ENCODE results near the gene SSH2. TPM values are rescaled to one million over a fixed set of nuclear protein-coding genes. Genes with fewer than 3 reads are reported as not detected.
A peak's percentile ranks its signal among the peaks of the same experiment; 100 is the strongest.

The SSH2 gene
- total RNA-seq, 1 donor from 2014 or later, result 23.0 TPM

- H3K9ac ChIP-seq (ENCODE audit: low read depth in 1 of 3, low read length in 3 of 3), result no peak overlapping the region
- peak overlapping the region; percentile 4 for H3K27ac ChIP-seq (ENCODE audit: low read depth, low read length)
- H3K27me3 ChIP-seq (ENCODE audit: control insufficient read depth in 3 of 3, insufficient read depth in 3 of 3, low read length in 3 of 3), result no peaks in the 10 kb centered on the region
- no peak overlapping the region for H3K4me3 ChIP-seq (ENCODE audit: low read length in 3 of 3)
- H3K4me1 ChIP-seq (ENCODE audit: control insufficient read depth in 3 of 3, insufficient read depth in 3 of 3, low read length in 3 of 3), result peaks cover 64 to 75% (median 68%) of the 10 kb centered on the region in 3 donors
- H3K36me3 ChIP-seq (ENCODE audit: control insufficient read depth in 3 of 3, insufficient read depth in 3 of 3, low read length in 3 of 3), result peaks cover 19 to 28% (median 26%) of the 10 kb centered on the region in 3 donors
- no peaks in the 10 kb centered on the region for H3K9me3 ChIP-seq (ENCODE audit: control insufficient read depth in 3 of 3, low read length in 3 of 3)
Measured at GRCh38 chr17:29629839-29630238, 300.2 kb downstream of the SSH2 start.

DNA sequence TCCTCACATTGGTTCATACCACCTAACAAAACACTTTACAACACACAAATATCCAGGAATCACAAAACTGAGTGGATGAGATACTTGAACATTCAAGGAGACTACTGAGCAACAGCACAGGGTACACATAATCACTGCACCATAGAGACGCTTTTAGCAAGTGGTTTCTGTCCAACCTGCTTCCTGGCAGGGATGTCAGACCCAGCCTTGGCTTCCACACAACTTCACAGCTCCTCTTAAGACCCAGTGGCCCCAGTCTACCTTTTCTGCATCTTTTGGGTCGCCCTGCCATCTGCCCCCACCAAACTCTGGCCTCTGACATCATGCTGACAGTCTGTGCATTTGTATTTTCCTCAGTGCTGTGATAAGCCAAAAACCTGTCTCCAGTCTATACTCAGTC lies 301.4 kb downstream of the SSH2 start:
- H3K9me3 ChIP-seq (ENCODE audit: control insufficient read depth in 3 of 3, low read length in 3 of 3), result no peaks in the 10 kb centered on the region
- H3K4me3 ChIP-seq (ENCODE audit: low read length in 3 of 3), result peak overlapping the region in 1 of 3 donors; percentile 18
- peaks cover 16 to 26% (median 22%) of the 10 kb centered on the region in 3 donors for H3K36me3 ChIP-seq (ENCODE audit: control insufficient read depth in 3 of 3, insufficient read depth in 3 of 3, low read length in 3 of 3)
- H3K27ac ChIP-seq (ENCODE audit: low read depth, low read length), result peak overlapping the region; percentile 63
- peaks cover 65 to 78% (median 66%) of the 10 kb centered on the region in 3 donors for H3K4me1 ChIP-seq (ENCODE audit: control insufficient read depth in 3 of 3, insufficient read depth in 3 of 3, low read length in 3 of 3)
- H3K9ac ChIP-seq (ENCODE audit: low read depth in 1 of 3, low read length in 3 of 3), result peak overlapping the region in 1 of 3 donors; percentile 25
- H3K27me3 ChIP-seq (ENCODE audit: control insufficient read depth in 3 of 3, insufficient read depth in 3 of 3, low read length in 3 of 3), result no peaks in the 10 kb centered on the region

DNA sequence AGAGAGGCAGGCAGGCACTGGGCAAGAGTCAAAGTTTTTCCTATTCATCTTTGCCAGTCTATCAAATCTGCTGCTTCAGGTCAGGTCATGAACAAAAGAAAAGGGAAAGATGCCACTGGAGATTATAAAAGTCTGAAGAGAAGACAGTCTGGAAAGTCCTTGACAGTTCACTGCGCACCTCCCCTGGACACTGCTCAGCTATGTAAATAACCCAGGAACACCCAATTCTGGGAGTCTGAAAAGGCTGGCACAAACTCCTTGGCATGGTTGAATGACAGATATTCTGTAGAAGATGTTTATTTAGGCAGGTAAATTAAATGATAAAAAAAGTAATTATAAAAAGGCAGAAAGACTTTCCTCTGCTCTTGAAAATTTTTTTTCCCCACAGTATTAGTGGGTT lies 302.1 kb downstream of the SSH2 start:
- Histone ChIP-seq H3K36me3 (ENCODE audit: control insufficient read depth in 3 of 3, insufficient read depth in 3 of 3, low read length in 3 of 3) (peaks cover 16 to 26% (median 22%) of the 10 kb centered on the region in 3 donors), H3K4me1 (ENCODE audit: control insufficient read depth in 3 of 3, insufficient read depth in 3 of 3, low read length in 3 of 3) (peaks cover 65 to 81% (median 69%) of the 10 kb centered on the region in 3 donors), H3K27ac (ENCODE audit: low read depth, low read length) (peak overlapping the region; percentile 63), H3K9ac (ENCODE audit: low read depth in 1 of 3, low read length in 3 of 3) (no peak overlapping the region), H3K27me3 (ENCODE audit: control insufficient read depth in 3 of 3, insufficient read depth in 3 of 3, low read length in 3 of 3) (no peaks in the 10 kb centered on the region), H3K9me3 (ENCODE audit: control insufficient read depth in 3 of 3, low read length in 3 of 3) (no peaks in the 10 kb centered on the region), H3K4me3 (ENCODE audit: low read length in 3 of 3) (no peak overlapping the region)

DNA sequence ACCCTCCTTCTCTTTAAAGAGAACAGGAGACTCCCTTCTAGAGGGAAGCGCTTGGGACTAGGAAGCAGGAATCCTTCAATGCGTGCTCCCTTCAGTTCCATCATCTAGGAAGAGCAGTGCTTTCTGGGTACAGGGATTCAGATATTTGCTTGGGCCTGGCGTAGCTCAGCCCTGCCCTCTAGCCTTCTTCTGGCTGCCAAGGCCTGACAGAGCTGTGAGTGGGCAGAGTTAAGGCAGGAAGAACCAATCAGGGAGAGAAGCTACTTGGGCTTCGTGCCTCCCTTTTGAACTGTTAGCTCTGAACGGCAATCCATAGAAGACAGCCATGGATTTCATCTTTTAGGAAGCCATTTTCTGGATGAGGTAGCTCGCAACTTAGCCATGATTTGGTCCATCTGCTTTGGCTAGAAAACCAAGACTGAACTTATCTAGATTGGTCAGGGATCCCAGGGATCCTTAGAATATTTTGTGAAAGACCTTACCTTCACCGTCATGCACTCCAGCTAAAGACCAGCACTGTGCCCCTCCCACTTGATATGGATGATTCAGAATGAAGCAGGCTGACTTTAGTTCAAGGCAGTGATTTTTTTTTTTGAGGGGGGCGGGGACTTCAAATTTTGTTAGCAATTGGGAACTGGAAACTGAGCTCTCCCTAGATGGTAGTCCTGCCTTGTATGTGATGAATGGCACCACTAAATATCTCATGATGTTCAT lies 304.8 kb downstream of the SSH2 start:
- H3K4me1 ChIP-seq (ENCODE audit: control insufficient read depth in 3 of 3, insufficient read depth in 3 of 3, low read length in 3 of 3), result peaks cover 68 to 77% (median 73%) of the 10 kb centered on the region in 3 donors
- no peaks in the 10 kb centered on the region for H3K27me3 ChIP-seq (ENCODE audit: control insufficient read depth in 3 of 3, insufficient read depth in 3 of 3, low read length in 3 of 3)
- no peak overlapping the region for H3K9ac ChIP-seq (ENCODE audit: low read depth in 1 of 3, low read length in 3 of 3)
- peak overlapping the region; percentile 21 for H3K27ac ChIP-seq (ENCODE audit: low read depth, low read length)
- H3K36me3 ChIP-seq (ENCODE audit: control insufficient read depth in 3 of 3, insufficient read depth in 3 of 3, low read length in 3 of 3), result peaks cover 6 to 20% (median 12%) of the 10 kb centered on the region in 3 donors
- H3K9me3 ChIP-seq (ENCODE audit: control insufficient read depth in 3 of 3, low read length in 3 of 3), result no peaks in the 10 kb centered on the region
- H3K4me3 ChIP-seq (ENCODE audit: low read length in 3 of 3), result no peak overlapping the region

DNA sequence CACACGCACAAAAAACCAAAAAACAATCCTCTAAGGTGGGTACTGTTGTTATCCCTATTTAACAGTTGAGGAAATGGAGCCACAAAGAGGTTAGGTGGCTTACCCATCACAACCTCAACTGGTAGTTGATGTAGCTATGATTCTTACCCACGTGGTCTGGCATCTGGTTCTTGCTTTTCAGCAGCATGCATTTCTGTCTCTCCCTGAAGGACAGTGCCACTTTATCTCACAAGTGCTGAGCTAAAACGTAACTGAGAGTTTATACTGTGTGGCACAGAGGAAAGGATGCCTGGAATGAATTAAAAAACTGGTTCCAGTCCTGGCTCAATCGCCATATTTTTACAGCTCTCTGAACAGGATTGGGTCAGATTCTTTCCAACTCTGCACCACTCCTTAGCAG lies 305.4 kb downstream of the SSH2 start:
- peaks cover 6 to 20% (median 15%) of the 10 kb centered on the region in 3 donors for H3K36me3 ChIP-seq (ENCODE audit: control insufficient read depth in 3 of 3, insufficient read depth in 3 of 3, low read length in 3 of 3)
- H3K27ac ChIP-seq (ENCODE audit: low read depth, low read length), result peak overlapping the region; percentile 21
- H3K4me3 ChIP-seq (ENCODE audit: low read length in 3 of 3), result no peak overlapping the region
- H3K4me1 ChIP-seq (ENCODE audit: control insufficient read depth in 3 of 3, insufficient read depth in 3 of 3, low read length in 3 of 3), result peaks cover 68 to 77% (median 74%) of the 10 kb centered on the region in 3 donors
- H3K9me3 ChIP-seq (ENCODE audit: control insufficient read depth in 3 of 3, low read length in 3 of 3), result no peaks in the 10 kb centered on the region
- H3K9ac ChIP-seq (ENCODE audit: low read depth in 1 of 3, low read length in 3 of 3), result no peak overlapping the region
- no peaks in the 10 kb centered on the region for H3K27me3 ChIP-seq (ENCODE audit: control insufficient read depth in 3 of 3, insufficient read depth in 3 of 3, low read length in 3 of 3)

GRCh38 chr17:29623283-29623647 lies 306.8 kb downstream of the SSH2 start:
- Histone ChIP-seq H3K4me3 (ENCODE audit: low read length in 3 of 3) (peak overlapping the region; percentile 76 to 90 (median 79)), H3K9me3 (ENCODE audit: control insufficient read depth in 3 of 3, low read length in 3 of 3) (no peaks in the 10 kb centered on the region), H3K27me3 (ENCODE audit: control insufficient read depth in 3 of 3, insufficient read depth in 3 of 3, low read length in 3 of 3) (no peaks in the 10 kb centered on the region), H3K36me3 (ENCODE audit: control insufficient read depth in 3 of 3, insufficient read depth in 3 of 3, low read length in 3 of 3) (peaks cover 12 to 29% (median 16%) of the 10 kb centered on the region in 3 donors), H3K4me1 (ENCODE audit: control insufficient read depth in 3 of 3, insufficient read depth in 3 of 3, low read length in 3 of 3) (peaks cover 71 to 78% (median 77%) of the 10 kb centered on the region in 3 donors), H3K27ac (ENCODE audit: low read depth, low read length) (peak overlapping the region; percentile 97), H3K9ac (ENCODE audit: low read depth in 1 of 3, low read length in 3 of 3) (peak overlapping the region; percentile 47 to 97 (median 94))

DNA sequence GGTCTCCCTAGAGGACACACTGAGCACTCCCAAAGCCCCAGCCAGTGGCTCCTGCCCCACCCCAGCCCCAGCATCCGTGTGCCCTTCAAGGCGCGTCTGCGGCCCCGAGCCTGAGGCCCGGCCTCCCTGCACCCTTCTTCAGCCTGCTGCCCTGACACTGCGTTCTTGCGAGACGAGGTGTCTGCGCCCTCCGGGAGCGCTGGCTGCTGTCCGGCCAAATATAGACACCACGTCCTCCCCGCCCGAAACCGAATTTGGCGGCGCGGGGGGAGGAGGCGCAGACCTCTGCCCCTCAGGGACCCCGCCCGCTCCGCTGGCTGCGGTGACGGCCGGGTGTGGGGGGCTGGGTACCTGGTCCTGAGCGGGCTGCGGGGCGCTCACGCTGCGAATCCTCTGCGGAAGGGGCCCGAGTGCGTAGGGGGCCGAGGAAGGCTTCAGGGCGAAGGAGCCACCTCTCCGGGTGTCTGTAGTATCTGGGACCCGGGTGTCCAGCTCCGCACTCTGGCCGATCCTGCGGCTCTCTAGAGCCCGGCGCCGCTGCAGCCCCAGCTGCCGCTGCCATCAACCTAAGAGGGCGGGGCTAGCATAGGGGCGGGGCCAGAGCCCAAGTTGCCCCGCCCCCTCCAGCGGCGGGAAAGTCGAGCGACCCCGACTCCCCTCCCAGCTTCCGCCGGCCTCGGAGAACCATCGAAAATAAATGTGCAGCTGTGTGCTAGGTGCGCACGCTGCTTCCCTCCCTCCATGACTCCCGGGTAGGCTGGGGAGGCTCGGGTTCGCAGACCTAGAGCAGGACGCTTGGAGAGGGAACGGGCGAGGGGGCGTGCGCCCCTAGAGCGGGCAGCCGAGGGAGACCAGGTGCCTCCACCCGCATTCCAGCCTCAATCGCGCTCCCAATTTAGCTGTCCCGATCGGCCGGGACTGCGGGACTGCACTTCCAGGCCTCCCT lies 307.4 kb downstream of the SSH2 start, which contains the start of gene CORO6:
TSS of gene CORO6 (minus strand) at position 576 of the 946 bp plus-strand sequence. CDS start 1,491 bp downstream, outside the sequence.
- H3K27me3 ChIP-seq (ENCODE audit: control insufficient read depth in 3 of 3, insufficient read depth in 3 of 3, low read length in 3 of 3), result no peaks in the 10 kb centered on the region
- H3K9me3 ChIP-seq (ENCODE audit: control insufficient read depth in 3 of 3, low read length in 3 of 3), result no peaks in the 10 kb centered on the region
- peak within 1 kb of the TSS; percentile 91 to 97 (median 94) for H3K9ac ChIP-seq (ENCODE audit: low read depth in 1 of 3, low read length in 3 of 3)
- H3K36me3 ChIP-seq (ENCODE audit: control insufficient read depth in 3 of 3, insufficient read depth in 3 of 3, low read length in 3 of 3), result peaks cover 12 to 29% (median 16%) of the 10 kb centered on the region in 3 donors
- H3K4me3 ChIP-seq (ENCODE audit: low read length in 3 of 3), result peak within 1 kb of the TSS; percentile 76 to 90 (median 79)
- peak within 1 kb of the TSS; percentile 97 for H3K27ac ChIP-seq (ENCODE audit: low read depth, low read length)
- peaks cover 70 to 78% (median 77%) of the 10 kb centered on the region in 3 donors for H3K4me1 ChIP-seq (ENCODE audit: control insufficient read depth in 3 of 3, insufficient read depth in 3 of 3, low read length in 3 of 3)

GRCh38 chr17:29621751-29622194 lies 308.3 kb downstream of the SSH2 start:
- Histone ChIP-seq H3K4me1 (ENCODE audit: control insufficient read depth in 3 of 3, insufficient read depth in 3 of 3, low read length in 3 of 3) (peaks cover 71 to 80% (median 77%) of the 10 kb centered on the region in 3 donors), H3K9ac (ENCODE audit: low read depth in 1 of 3, low read length in 3 of 3) (peak overlapping the region; percentile 91 to 97 (median 94))

DNA sequence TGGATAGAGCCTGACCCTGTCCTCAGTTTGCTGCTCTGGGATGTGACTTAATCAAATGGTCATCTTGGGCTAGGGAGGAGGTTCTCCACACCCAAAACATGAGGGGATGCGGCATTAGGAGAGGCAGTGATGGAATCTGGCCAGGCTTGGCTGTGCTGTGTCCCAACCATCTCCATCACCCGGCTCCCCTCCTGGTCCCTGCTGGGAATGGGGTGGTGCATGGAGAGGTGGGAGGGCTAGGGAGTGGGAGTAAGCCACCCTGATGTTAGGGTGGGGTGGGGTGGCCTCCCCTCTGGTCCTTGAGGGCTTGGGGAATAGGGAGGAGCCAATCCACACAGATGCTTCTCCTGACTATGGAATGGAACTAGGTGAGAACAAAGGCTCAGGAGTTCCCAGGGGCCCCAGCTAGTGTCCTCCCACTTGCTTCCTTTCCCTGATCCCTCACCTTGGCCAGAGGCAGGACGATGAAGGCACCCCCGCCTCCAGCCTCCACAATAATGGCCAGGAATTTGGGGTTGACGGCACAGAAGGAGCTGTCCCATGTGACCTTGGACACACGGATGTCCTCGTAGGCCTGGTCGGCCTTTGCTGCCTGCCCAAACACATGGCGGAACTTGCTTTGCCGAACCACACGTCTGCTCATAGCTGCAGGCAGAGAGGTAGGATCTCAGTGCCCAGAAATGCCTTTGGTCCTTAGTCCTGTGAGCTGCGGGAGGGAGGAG lies 309.1 kb downstream of the SSH2 start:
- Histone ChIP-seq H3K9me3 (ENCODE audit: control insufficient read depth in 3 of 3, low read length in 3 of 3) (no peaks in the 10 kb centered on the region), H3K4me3 (ENCODE audit: low read length in 3 of 3) (peak overlapping the region; percentile 76 to 90 (median 79)), H3K4me1 (ENCODE audit: control insufficient read depth in 3 of 3, insufficient read depth in 3 of 3, low read length in 3 of 3) (peaks cover 72 to 82% (median 79%) of the 10 kb centered on the region in 3 donors), H3K36me3 (ENCODE audit: control insufficient read depth in 3 of 3, insufficient read depth in 3 of 3, low read length in 3 of 3) (peaks cover 17 to 39% (median 21%) of the 10 kb centered on the region in 3 donors), H3K27me3 (ENCODE audit: control insufficient read depth in 3 of 3, insufficient read depth in 3 of 3, low read length in 3 of 3) (no peaks in the 10 kb centered on the region), H3K27ac (ENCODE audit: low read depth, low read length) (peak overlapping the region; percentile 97), H3K9ac (ENCODE audit: low read depth in 1 of 3, low read length in 3 of 3) (peak overlapping the region; percentile 91 to 97 (median 94))

More at GRCh38 chr17:29621751-29622194, 308.3 kb downstream of the SSH2 start:
- no peaks in the 10 kb centered on the region for H3K27me3 ChIP-seq (ENCODE audit: control insufficient read depth in 3 of 3, insufficient read depth in 3 of 3, low read length in 3 of 3)
- H3K9me3 ChIP-seq (ENCODE audit: control insufficient read depth in 3 of 3, low read length in 3 of 3), result no peaks in the 10 kb centered on the region
- H3K27ac ChIP-seq (ENCODE audit: low read depth, low read length), result peak overlapping the region; percentile 97
- H3K36me3 ChIP-seq (ENCODE audit: control insufficient read depth in 3 of 3, insufficient read depth in 3 of 3, low read length in 3 of 3), result peaks cover 12 to 35% (median 16%) of the 10 kb centered on the region in 3 donors
- peak overlapping the region; percentile 76 to 90 (median 79) for H3K4me3 ChIP-seq (ENCODE audit: low read length in 3 of 3)

Data from skeletal muscle tissue (tissue), 4 donors.